Upper lobe of left lung (tissue), 6 donors: Measurements from ENCODE around the gene NDNF. TPM values are rescaled to one million over a fixed set of nuclear protein-coding genes. Genes with fewer than 3 reads are reported as not detected.

Experiments
- ATAC-seq, 2 donors: fragments of 200-7000 bp; cut with Tn5 transposase; one replicate each; pipeline ENCODE4 v1.9.1; 2022; ENCODE audit warnings: mild to moderate bottlenecking in 2 of 2, moderate library complexity in 2 of 2; ENCODE audit not compliant: low FRiP score in 2 of 2
- DNase-seq, 2 donors: peaks; one replicate each; pipeline ENCODE4 v3.0.0-alpha.2; 2019 to 2020
- H3K27ac ChIP-seq, 4 donors: fragments of 200-600 bp; sonication (generic); one replicate each; pipeline ENCODE4 v1.5.1; 2016 to 2019
- H3K27me3 ChIP-seq, 4 donors: fragments of 200-600 bp; sonication (generic); one replicate each; pipeline ENCODE4 v1.5.1; 2017 to 2019
- H3K36me3 ChIP-seq, 4 donors: fragments of 200-600 bp; sonication (generic); one replicate each; pipeline ENCODE4 v1.5.1; 2016 to 2019
- H3K4me1 ChIP-seq, 4 donors: fragments of 200-600 bp; sonication (generic); one replicate each; pipeline ENCODE4 v1.5.1; 2018 to 2019
- H3K4me3 ChIP-seq, 4 donors: fragments of 200-600 bp; sonication (generic); one replicate each; pipeline ENCODE4 v1.5.1; 2017 to 2019; ENCODE audit warnings: mild to moderate bottlenecking in 2 of 4, moderate library complexity in 1 of 4
- H3K9me3 ChIP-seq, 4 donors: fragments of 200-600 bp; sonication (generic); one replicate each; pipeline ENCODE4 v1.5.1; 2018 to 2019
- EP300 ChIP-seq, 4 donors: sonication (generic); formaldehyde crosslinking; IDR thresholded peaks; one replicate each; pipeline ENCODE4 v1.5.1; 2017; ENCODE audit warnings: antibody characterized with exemption in 4 of 4, control low read depth in 2 of 4
- POLR2A ChIP-seq, 4 donors: fragments of 450-650 bp; IDR thresholded peaks; one replicate each; pipeline ENCODE4 v1.5.1; 2016 to 2017; ENCODE audit warnings: antibody characterized with exemption in 4 of 4, mild to moderate bottlenecking in 2 of 4
- POLR2AphosphoS5 ChIP-seq, 2 donors: sonication (generic); formaldehyde crosslinking; IDR thresholded peaks; one replicate each; pipeline ENCODE4 v1.5.1; 2017; ENCODE audit warnings: antibody characterized with exemption in 2 of 2
- whole genome bisulfite sequencing, 2 donors: methylation state at CpG; one replicate each; pipeline ENCODE4 v1.1.5; 2017 to 2018; 5-methylcytosine and 5-hydroxymethylcytosine counted together
- total RNA-seq, 6 donors: library from RNA; depleted of rRNA in 4 of 6; stranded (reverse); fragments of >200 nt in 4 of 6; gene quantifications; one replicate each; pipeline versions ENCODE4 v1.1.0 to v1.2.1, GENCODE V29; 2016 to 2021
- TF ChIP-seq, protein P1 (sequence below), 6 experiments: fragments of 450-650 bp in 4 of 6; fragments of 200-600 bp in 2 of 6; sonication (generic) in 2 of 6; IDR thresholded peaks; one replicate each; pipeline ENCODE4 v1.5.1; 2016 to 2019; ENCODE audit warnings: antibody characterized with exemption in 6 of 6
- donor health status: DM: no; HTN: no; CAD: no; lungs with moderate emphysema.
- donor health status: DM: no; HTN: yes; CAD: no; lungs with severe emphysema.

The NDNF gene
- total RNA-seq, 6 donors from 2014 or later = 52.4 to 180 (median 129) TPM

DNA sequence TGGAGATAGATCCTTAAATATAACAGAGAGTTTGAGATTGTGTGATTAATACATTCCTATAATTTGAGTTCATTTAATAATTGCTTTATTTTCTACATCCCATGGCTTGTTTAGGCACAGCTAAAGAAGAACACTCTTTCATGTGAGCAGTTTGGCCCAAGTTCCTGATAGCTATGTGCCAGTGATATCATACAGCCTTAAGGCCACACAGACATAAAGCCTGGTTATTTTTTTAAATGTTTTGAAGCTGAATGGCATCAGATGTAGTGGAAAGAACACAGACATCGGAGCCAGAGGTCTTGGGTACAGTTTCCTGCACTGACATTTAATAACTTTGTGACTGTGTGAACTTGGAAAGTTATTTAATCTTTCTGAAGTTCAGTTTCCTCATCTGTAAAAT is 7.0 kb upstream of the NDNF start:
- DNase-seq = no peak
- Histone ChIP-seq H3K27me3 (no peaks in the 10 kb centered on the region), H3K9me3 (no peaks in the 10 kb centered on the region), H3K4me1 (peaks cover 0 to 3% (median 0%) of the 10 kb centered on the region in 4 donors), H3K27ac (no peak overlapping the region), H3K4me3 (no peak overlapping the region), H3K36me3 (no peaks in the 10 kb centered on the region)
- no peak for TF ChIP-seq POLR2AphosphoS5 (IDR thresholded peaks at IDR 0.05)
- TF ChIP-seq, protein P1, sequence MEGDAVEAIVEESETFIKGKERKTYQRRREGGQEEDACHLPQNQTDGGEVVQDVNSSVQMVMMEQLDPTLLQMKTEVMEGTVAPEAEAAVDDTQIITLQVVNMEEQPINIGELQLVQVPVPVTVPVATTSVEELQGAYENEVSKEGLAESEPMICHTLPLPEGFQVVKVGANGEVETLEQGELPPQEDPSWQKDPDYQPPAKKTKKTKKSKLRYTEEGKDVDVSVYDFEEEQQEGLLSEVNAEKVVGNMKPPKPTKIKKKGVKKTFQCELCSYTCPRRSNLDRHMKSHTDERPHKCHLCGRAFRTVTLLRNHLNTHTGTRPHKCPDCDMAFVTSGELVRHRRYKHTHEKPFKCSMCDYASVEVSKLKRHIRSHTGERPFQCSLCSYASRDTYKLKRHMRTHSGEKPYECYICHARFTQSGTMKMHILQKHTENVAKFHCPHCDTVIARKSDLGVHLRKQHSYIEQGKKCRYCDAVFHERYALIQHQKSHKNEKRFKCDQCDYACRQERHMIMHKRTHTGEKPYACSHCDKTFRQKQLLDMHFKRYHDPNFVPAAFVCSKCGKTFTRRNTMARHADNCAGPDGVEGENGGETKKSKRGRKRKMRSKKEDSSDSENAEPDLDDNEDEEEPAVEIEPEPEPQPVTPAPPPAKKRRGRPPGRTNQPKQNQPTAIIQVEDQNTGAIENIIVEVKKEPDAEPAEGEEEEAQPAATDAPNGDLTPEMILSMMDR (IDR thresholded peaks at IDR 0.05) = no peak
- no peak for TF ChIP-seq POLR2A (IDR thresholded peaks at IDR 0.05)
- TF ChIP-seq EP300 (IDR thresholded peaks at IDR 0.05) = no peak
- 65 to 73% methylated on average over 1 of the region's 1 CpG for WGBS, 2 donors
- ATAC-seq = no peak

DNA sequence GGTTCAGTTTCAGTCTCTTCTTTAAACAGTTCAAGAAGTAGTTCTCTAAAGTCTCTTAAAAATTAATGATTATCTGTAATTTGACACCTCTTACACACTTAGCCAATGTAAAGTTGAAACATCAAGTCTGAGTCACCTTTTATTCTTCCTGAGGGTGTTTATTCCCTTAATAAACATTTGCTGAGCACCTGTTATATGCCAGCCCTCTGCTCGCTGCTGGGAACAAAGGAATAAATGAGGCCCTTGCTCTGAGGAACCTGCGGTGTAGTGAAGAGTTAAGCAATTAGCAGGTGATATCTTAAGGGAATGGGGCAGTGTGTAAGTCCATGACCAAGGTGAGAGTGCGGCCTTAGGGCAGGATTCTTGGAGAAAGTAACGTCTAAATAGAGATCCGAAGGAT is 5.2 kb upstream of the NDNF start:
- peak overlapping the region in 1 of 4 donors; percentile 9 for H3K4me3 ChIP-seq
- ATAC-seq (peak in 1 of 2 donors; percentile 62), DNase-seq (peak in 1 of 2 donors; percentile 30)
- peak overlapping the region in 2 of 4 donors; percentile 19 to 31 for H3K27ac ChIP-seq
- WGBS, 2 donors = 65% methylated on average over 5 of the region's 5 CpGs
- TF ChIP-seq POLR2A (IDR thresholded peaks at IDR 0.05) = peak in 1 of 4 donors; percentile 21
- TF ChIP-seq, protein P1 (IDR thresholded peaks at IDR 0.05) = no peak
- H3K36me3 ChIP-seq = no peaks in the 10 kb centered on the region
- H3K4me1 ChIP-seq = peaks cover 0 to 10% (median 4%) of the 10 kb centered on the region in 4 donors
- no peaks in the 10 kb centered on the region for H3K9me3 ChIP-seq
- no peaks in the 10 kb centered on the region for H3K27me3 ChIP-seq

DNA sequence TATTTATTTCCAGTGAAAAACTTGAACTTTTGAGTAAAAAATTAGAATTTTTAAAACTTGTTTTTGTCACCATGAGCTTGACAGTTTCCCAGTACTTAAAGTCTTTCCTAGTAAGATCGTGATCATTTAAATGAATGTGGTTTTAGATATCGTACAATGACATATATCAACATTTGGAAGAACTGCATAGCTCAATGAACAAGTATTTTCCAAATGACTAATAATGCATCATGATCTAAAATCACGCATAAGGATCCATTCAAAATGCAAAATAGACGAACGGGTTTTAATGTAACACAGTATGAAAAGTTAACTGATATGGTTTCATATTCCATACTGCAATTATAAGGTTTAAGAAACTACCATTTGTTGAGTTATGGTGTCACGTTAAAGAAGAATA is 4.1 kb upstream of the NDNF start:
- H3K4me3 ChIP-seq = no peak overlapping the region
- H3K4me1 ChIP-seq = peaks cover 3 to 18% (median 7%) of the 10 kb centered on the region in 4 donors
- no peaks in the 10 kb centered on the region for H3K9me3 ChIP-seq
- peaks cover 0 to 2% (median 0%) of the 10 kb centered on the region in 4 donors for H3K27me3 ChIP-seq
- H3K36me3 ChIP-seq = no peaks in the 10 kb centered on the region
- WGBS, 2 donors = 67 to 78% methylated on average over 6 of the region's 6 CpGs
- ATAC-seq (no peak), DNase-seq (no peak)
- no peak overlapping the region for H3K27ac ChIP-seq
- TF ChIP-seq, protein P1 (IDR thresholded peaks at IDR 0.05) = no peak
- TF ChIP-seq POLR2AphosphoS5 (IDR thresholded peaks at IDR 0.05) (no peak), EP300 (IDR thresholded peaks at IDR 0.05) (no peak), POLR2A (IDR thresholded peaks at IDR 0.05) (no peak)

DNA sequence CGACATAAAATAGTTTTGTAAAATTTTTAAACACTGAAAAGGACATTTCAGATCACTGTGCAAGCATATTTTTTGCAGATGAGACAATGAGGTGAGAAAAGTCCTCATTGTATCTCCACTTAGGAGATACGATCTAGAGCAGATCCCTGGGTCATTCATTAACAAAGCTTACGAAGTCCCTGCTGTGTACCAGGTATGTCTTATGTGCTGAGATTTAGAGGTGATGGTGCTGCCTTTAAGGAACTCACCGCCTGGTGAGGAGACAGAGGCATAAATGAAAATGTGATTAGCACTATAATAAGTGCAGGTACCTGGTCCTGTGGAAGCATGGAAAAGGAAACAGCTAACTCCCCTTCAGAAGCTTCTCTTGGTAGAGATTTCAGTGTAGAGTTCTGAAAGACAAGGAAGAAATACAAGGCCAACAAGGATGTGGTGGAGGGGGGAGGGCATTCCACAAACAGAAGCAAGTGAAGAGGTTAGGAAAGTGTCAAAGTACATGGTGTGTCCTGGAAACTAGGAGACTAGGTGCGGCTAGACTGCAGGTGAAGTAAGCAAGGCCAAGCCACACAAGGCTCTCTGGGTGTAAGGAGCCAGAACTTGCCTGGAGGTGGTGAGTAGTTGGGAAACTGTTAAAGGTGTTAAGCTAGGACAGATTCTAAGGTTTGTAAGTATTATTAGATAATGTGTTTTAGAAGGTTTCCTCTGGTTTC is 1.5 kb upstream of the NDNF start:
- 59 to 62% methylated on average over 5 of the region's 5 CpGs for WGBS, 2 donors

More for the DNA sequence above, 1.5 kb upstream of the NDNF start:
- ATAC-seq = peak in 1 of 2 donors; percentile 70
- peak overlapping the region; percentile 78 to 96 (median 88) for H3K27ac ChIP-seq
- peaks cover 0 to 4% (median 0%) of the 10 kb centered on the region in 4 donors for H3K27me3 ChIP-seq
- peaks cover 3 to 18% (median 10%) of the 10 kb centered on the region in 4 donors for H3K4me1 ChIP-seq
- H3K9me3 ChIP-seq = no peaks in the 10 kb centered on the region
- H3K4me3 ChIP-seq = peak overlapping the region in 2 of 4 donors; percentile 65 to 75
- peak in 1 of 2 donors; percentile 74 for DNase-seq
- TF ChIP-seq POLR2AphosphoS5 (IDR thresholded peaks at IDR 0.05) (peak in 1 of 2 donors; percentile 32), EP300 (IDR thresholded peaks at IDR 0.05) (no peak), POLR2A (IDR thresholded peaks at IDR 0.05) (peak in 1 of 4 donors; percentile 58)
- TF ChIP-seq, protein P1 (IDR thresholded peaks at IDR 0.05) = peak in 1 of 6 experiments; percentile 32
- H3K36me3 ChIP-seq = no peaks in the 10 kb centered on the region
